Thyroid gland (tissue), 4 donors: ENCODE data around the gene KLF9. TPM values are rescaled to one million over a fixed set of nuclear protein-coding genes. Genes with fewer than 3 reads are reported as not detected.

Experiments used
- DNase-seq, 2 donors: peaks; one replicate each; pipeline ENCODE4 v3.0.0-alpha.2; 2019
- H3K27ac ChIP-seq, 3 donors: fragments of 200-600 bp; sonication (generic); 1 replicate in 2 of 3; 2 replicates in 1 of 3; pipeline ENCODE4 v1.5.1; 2016 to 2019; ENCODE audit warnings: mild to moderate bottlenecking in 1 of 3, moderate library complexity in 1 of 3
- H3K27me3 ChIP-seq: fragments of 200-600 bp; sonication (generic); one replicate; pipeline ENCODE4 v1.5.1; 2019
- H3K36me3 ChIP-seq, 2 donors: fragments of 200-600 bp; sonication (generic); one replicate each; pipeline ENCODE4 v1.5.1; 2016 to 2019
- H3K4me1 ChIP-seq, 2 donors: fragments of 200-600 bp; sonication (generic); one replicate each; pipeline ENCODE4 v1.5.1; 2017 to 2019
- H3K4me3 ChIP-seq, 3 donors: fragments of 200-600 bp; sonication (generic); replicated peaks in 1 of 3; 1 replicate in 2 of 3; 2 replicates in 1 of 3; pipeline ENCODE4 v1.5.1; 2016; ENCODE audit warnings: mild to moderate bottlenecking in 1 of 3
- H3K9me3 ChIP-seq: fragments of 200-600 bp; sonication (generic); one replicate; pipeline ENCODE4 v1.5.1; 2017
- CTCF ChIP-seq, 6 experiments: fragments of 200-600 bp in 3 of 6; fragments of 450-650 bp in 3 of 6; sonication (generic) in 3 of 6; IDR thresholded peaks; one replicate each; pipeline ENCODE4 v1.5.1; 2016 to 2019; ENCODE audit warnings: antibody characterized with exemption in 6 of 6, mild to moderate bottlenecking in 2 of 6, inconsistent platforms in 1 of 6, moderate library complexity in 1 of 6
- POLR2A ChIP-seq, 2 donors: fragments of 450-650 bp; IDR thresholded peaks; one replicate each; pipeline ENCODE4 v1.6.1; 2017; ENCODE audit warnings: antibody characterized with exemption in 2 of 2, mild to moderate bottlenecking in 2 of 2, moderate library complexity in 1 of 2
- WGBS, 2 donors: methylation state at CpG; one replicate each; pipeline ENCODE4 v1.1.5; 2017; 5-methylcytosine and 5-hydroxymethylcytosine counted together
- intact Hi-C: fragments of 100-400 bp; cut with DNase I; formaldehyde crosslinking; loops from one replicate; pipeline ENCODE4 v1.15.1; 2023
- total RNA-seq, 4 donors: library from RNA; depleted of rRNA; stranded (reverse); fragments of >200 nt; gene quantifications; one replicate each; pipeline ENCODE4 v1.2.3, GENCODE V29; 2016

KLF9 gene
- total RNA-seq, 4 donors from 2014 or later = 96.3 to 155 (median 125) TPM

- peaks cover 63 to 75% of the 10 kb centered on the region in 2 donors for H3K4me1 ChIP-seq
- WGBS, 2 donors = 87 to 90% methylated on average over 6 of the region's 6 CpGs
- no peaks in the 10 kb centered on the region for H3K36me3 ChIP-seq
- no peaks in the 10 kb centered on the region for H3K27me3 ChIP-seq
- H3K27ac ChIP-seq = no peak overlapping the region
- no peak for DNase-seq
- no peaks in the 10 kb centered on the region for H3K9me3 ChIP-seq
- intact Hi-C loops = no loop called here
- no peak overlapping the region for H3K4me3 ChIP-seq
- TF ChIP-seq CTCF (IDR thresholded peaks at IDR 0.05) (no peak), POLR2A (IDR thresholded peaks at IDR 0.05) (no peak)
These were observed 18.8 kb downstream of the KLF9 start for GRCh38 chr9:70395652-70396051.

- H3K27ac ChIP-seq = peak overlapping the region in 2 of 3 donors; percentile 17 to 59
- intact Hi-C loops = no loop called here
- H3K9me3 ChIP-seq = no peaks in the 10 kb centered on the region
- H3K4me3 ChIP-seq = no peak overlapping the region
- H3K27me3 ChIP-seq = no peaks in the 10 kb centered on the region
- peaks cover 43 to 72% of the 10 kb centered on the region in 2 donors for H3K4me1 ChIP-seq
- TF ChIP-seq POLR2A (IDR thresholded peaks at IDR 0.05) = no peak
- WGBS, 2 donors = 71 to 87% methylated on average over 3 of the region's 3 CpGs
- H3K36me3 ChIP-seq = no peaks in the 10 kb centered on the region
- no peak for DNase-seq
These were observed 21.6 kb downstream of the KLF9 start for GRCh38 chr9:70392850-70393249.

GRCh38 chr9:70392189-70392588, 22.3 kb downstream of the KLF9 start:
- WGBS, 2 donors = 78% methylated on average over 2 of the region's 2 CpGs
- intact Hi-C loops = no loop called here
- DNase-seq = no peak
- Histone ChIP-seq H3K36me3 (peaks cover 0 to 4% of the 10 kb centered on the region in 2 donors), H3K4me1 (peaks cover 47 to 79% of the 10 kb centered on the region in 2 donors), H3K27me3 (no peaks in the 10 kb centered on the region), H3K27ac (peak overlapping the region in 2 of 3 donors; percentile 17 to 59), H3K9me3 (no peaks in the 10 kb centered on the region), H3K4me3 (no peak overlapping the region)
- TF ChIP-seq CTCF (IDR thresholded peaks at IDR 0.05) (peak in 1 of 6 experiments; percentile 6), POLR2A (IDR thresholded peaks at IDR 0.05) (no peak)

GRCh38 chr9:70390933-70391341, 23.5 kb downstream of the KLF9 start:
- intact Hi-C loops = no loop called here
- no peak for TF ChIP-seq POLR2A (IDR thresholded peaks at IDR 0.05)
- no peak for TF ChIP-seq CTCF (IDR thresholded peaks at IDR 0.05)
- DNase-seq = no peak

GRCh38 chr9:70389621-70390266, 24.7 kb downstream of the KLF9 start:
- peak in 1 of 2 donors; percentile 37 for DNase-seq
- H3K9me3 ChIP-seq = no peaks in the 10 kb centered on the region
- H3K27ac ChIP-seq = no peak overlapping the region
- H3K27me3 ChIP-seq = no peaks in the 10 kb centered on the region
- TF ChIP-seq CTCF (IDR thresholded peaks at IDR 0.05) = no peak
- TF ChIP-seq POLR2A (IDR thresholded peaks at IDR 0.05) = no peak
- H3K4me1 ChIP-seq = peaks cover 42 to 76% of the 10 kb centered on the region in 2 donors
- intact Hi-C loops = no loop called here
- no peak overlapping the region for H3K4me3 ChIP-seq
- H3K36me3 ChIP-seq = peaks cover 13 to 14% of the 10 kb centered on the region in 2 donors
- WGBS, 2 donors = 58 to 61% methylated on average over 10 of the region's 10 CpGs

More at GRCh38 chr9:70390933-70391341, 23.5 kb downstream of the KLF9 start:
- no peaks in the 10 kb centered on the region for H3K9me3 ChIP-seq
- 79 to 90% methylated on average over 2 of the region's 2 CpGs for WGBS, 2 donors
- H3K27ac ChIP-seq = peak overlapping the region in 2 of 3 donors; percentile 12 to 42
- no peak overlapping the region for H3K4me3 ChIP-seq
- H3K4me1 ChIP-seq = peaks cover 52 to 79% of the 10 kb centered on the region in 2 donors
- H3K36me3 ChIP-seq = peaks cover 6 to 12% of the 10 kb centered on the region in 2 donors
- H3K27me3 ChIP-seq = no peaks in the 10 kb centered on the region
